Esophagus (tissue), 2 donors: ENCODE results near the gene RRM1. TPM values are rescaled to one million over a fixed set of nuclear protein-coding genes. Genes with fewer than 3 reads are reported as not detected.

Source experiments
- polyA plus RNA-seq, 2 donors: library from polyadenylated mRNA; stranded (reverse); fragments of 200-250 nt; gene quantifications; one replicate each; pipeline ENCODE4 v1.2.3, GENCODE V29; 2013
- donor health status: healthy with polysubstance abuse.
- donor health status: Bipolar disorder and iron deficiency.

The RRM1 gene
- polyA plus RNA-seq, 2 donors, result 9.2 to 33.5 TPM

Other genes starting within 250 kb of the RRM1 start
- gene STIM1, start 239.1 kb upstream of the RRM1 start, polyA plus RNA-seq, result 10 to 100 TPM; 29.5 to 42.7 TPM